ENCODE results near the gene GP9.

The GP9 gene

GRCh38 chr3:129070086-129070885 is 9.7 kb downstream of the GP9 start:
- no peak overlapping the region for H3K4me3 ChIP-seq (ENCODE audit: low read depth, low read length)
- ChIA-PET CTCF (interaction anchor here (8.6 kb wide), 1 partner anchor 16 kb away, joined by 112 read pairs; no protein-coding TSS in a partner anchor), POLR2A (interaction anchor here (0.6 kb wide), 1 partner anchor 207 kb away, joined by 4 read pairs; no protein-coding TSS in a partner anchor)
- no peak for DNase-seq (ENCODE audit: low read depth, low spot score)
- TF ChIP-seq CTCF (IDR thresholded peaks at IDR 0.05; ENCODE audit: insufficient read depth, low read length, missing control alignments) = no peak

DNA sequence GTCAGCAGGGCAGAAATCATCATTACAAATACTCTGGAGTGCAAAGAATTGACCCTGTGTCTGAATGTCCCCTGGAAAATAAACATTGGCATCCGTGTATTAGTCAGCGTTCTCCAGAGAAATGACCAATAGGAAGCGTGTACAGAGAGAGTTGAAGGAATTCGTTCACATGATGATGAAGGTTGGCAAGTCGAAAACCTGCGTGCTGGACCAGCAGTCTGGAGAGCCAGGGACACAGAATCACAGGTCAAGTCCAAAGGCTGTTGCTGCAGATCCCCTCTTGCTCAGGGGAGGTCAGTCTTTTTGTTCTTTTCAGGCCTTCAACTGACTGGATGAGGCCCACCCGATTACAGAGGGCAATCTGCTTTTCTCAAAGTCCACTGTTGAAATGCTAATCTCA is 16.6 kb downstream of the GP9 start:
- no peak overlapping the region for H3K4me3 ChIP-seq (ENCODE audit: low read depth, low read length)
- DNase-seq (ENCODE audit: low read depth, low spot score) = no peak
- POLR2A ChIA-PET = interaction anchor here (0.6 kb wide), 1 partner anchor 30 kb away, joined by 3 read pairs; no protein-coding TSS in a partner anchor
- CTCF ChIA-PET = no interaction called here
- no peak for TF ChIP-seq CTCF (IDR thresholded peaks at IDR 0.05; ENCODE audit: insufficient read depth, low read length, missing control alignments)

DNA sequence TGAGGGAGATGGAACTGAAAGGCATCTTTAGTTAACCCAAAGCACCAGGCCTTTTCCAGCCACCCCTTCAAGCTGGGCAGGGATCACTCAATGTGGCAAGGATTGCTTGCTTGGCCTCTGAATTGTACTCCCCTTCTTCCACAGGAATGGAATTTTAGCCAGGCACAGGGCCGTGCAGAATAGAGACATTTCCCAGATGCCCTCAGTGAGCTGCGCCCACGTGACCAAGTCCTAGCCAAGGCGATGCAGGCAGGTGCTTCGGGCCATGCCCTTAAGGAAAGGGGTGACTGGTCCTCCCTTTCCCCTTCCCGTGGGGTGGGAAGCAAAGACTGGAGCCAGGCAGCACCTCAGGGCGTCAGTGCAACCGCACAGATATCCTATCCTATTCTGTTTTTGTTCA is 17.9 kb downstream of the GP9 start:
- CTCF ChIA-PET = interaction anchor here (0.7 to 1.2 kb wide), 2 partner anchors 26 to 108 kb away, joined by 3 to 4 read pairs; no protein-coding TSS in a partner anchor
- no peak for TF ChIP-seq CTCF (IDR thresholded peaks at IDR 0.05; ENCODE audit: insufficient read depth, low read length, missing control alignments)
- POLR2A ChIA-PET = no interaction called here
- no peak for DNase-seq (ENCODE audit: low read depth, low spot score)
- H3K4me3 ChIP-seq (ENCODE audit: low read depth, low read length) = no peak overlapping the region

DNA sequence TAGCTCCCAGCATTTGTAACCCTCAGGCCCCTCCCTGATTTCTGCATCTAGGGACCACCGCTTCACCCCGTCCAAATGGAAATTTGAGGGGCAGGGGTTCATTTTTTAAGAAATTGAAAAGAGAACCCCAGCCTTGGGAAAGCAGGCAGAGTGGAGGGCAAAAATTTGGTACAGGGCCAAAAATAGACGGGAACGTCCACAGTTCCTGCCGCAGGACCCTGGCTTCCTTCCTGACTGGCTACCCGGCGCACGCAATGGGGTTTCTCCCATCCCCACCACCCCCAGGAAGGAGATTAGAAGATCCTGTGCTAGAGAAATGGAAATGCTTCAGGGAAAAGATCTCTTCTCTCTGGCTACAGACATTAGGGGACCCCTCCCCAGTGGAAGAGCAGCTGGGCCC is 20.9 kb downstream of the GP9 start:
- TF ChIP-seq CTCF (IDR thresholded peaks at IDR 0.05; ENCODE audit: insufficient read depth, low read length, missing control alignments) = no peak
- CTCF ChIA-PET = interaction anchor here (1.4 kb wide), 1 partner anchor 28 kb away, joined by 4 read pairs; no protein-coding TSS in a partner anchor

GRCh38 chr3:129082026-129082425 is 21.4 kb downstream of the GP9 start:
- no peak overlapping the region for H3K4me3 ChIP-seq (ENCODE audit: low read depth, low read length)
- DNase-seq (ENCODE audit: low read depth, low spot score) = no peak
- no peak for TF ChIP-seq CTCF (IDR thresholded peaks at IDR 0.05; ENCODE audit: insufficient read depth, low read length, missing control alignments)
- CTCF ChIA-PET = interaction anchor here (1.4 kb wide), 1 partner anchor 29 kb away, joined by 4 read pairs; no protein-coding TSS in a partner anchor
- POLR2A ChIA-PET = no interaction called here

More for the DNA sequence above, 20.9 kb downstream of the GP9 start:
- no peak overlapping the region for H3K4me3 ChIP-seq (ENCODE audit: low read depth, low read length)
- DNase-seq (ENCODE audit: low read depth, low spot score) = no peak
- POLR2A ChIA-PET = no interaction called here

DNA sequence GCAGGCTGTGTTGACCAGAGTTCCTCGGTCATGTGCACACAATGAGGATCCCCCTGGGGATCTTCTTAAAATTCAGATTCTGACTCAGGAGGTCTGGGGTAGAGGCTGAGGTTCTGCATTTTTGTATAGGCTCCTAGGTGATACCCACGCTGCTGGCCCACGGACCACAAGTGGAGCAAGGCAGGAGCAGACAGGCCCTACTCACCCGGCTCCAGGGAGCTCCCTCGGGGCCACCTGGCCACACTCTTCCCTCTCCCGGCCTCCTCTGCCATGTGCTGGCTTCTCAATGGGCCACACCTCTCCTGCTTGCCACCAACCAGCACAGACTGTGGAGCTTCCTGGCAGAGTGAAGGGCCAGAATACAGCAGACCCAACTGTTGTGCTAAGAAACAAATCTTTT is 23.9 kb downstream of the GP9 start:
- H3K4me3 ChIP-seq (ENCODE audit: low read depth, low read length) = no peak overlapping the region
- CTCF ChIA-PET = interaction anchor here (1.0 to 1.3 kb wide), 2 partner anchors 32 to 114 kb away, joined by 4 to 6 read pairs; no protein-coding TSS in a partner anchor
- POLR2A ChIA-PET = no interaction called here
- no peak for DNase-seq (ENCODE audit: low read depth, low spot score)
- TF ChIP-seq CTCF (IDR thresholded peaks at IDR 0.05; ENCODE audit: insufficient read depth, low read length, missing control alignments) = no peak

Measured in AG04449 (cell line).